Ishikawa (cell line): ENCODE data around the gene ASRGL1.

Experiments used
- CEBPB ChIP-seq: IDR thresholded peaks from 2 replicates; pipeline ENCODE4 v1.6.1; 2012
- CREB1 ChIP-seq: IDR thresholded peaks from 2 replicates; pipeline ENCODE4 v1.6.1; 2012; ENCODE audit warnings: low read depth
- EGR1 ChIP-seq: IDR thresholded peaks from 2 replicates; pipeline ENCODE4 v1.6.1; 2012
- EP300 ChIP-seq: IDR thresholded peaks from 2 replicates; pipeline ENCODE4 v1.6.1; 2012; ENCODE audit warnings: borderline replicate concordance
- FOXM1 ChIP-seq: IDR thresholded peaks from 2 replicates; pipeline ENCODE4 v1.6.1; 2012; ENCODE audit warnings: low read depth, borderline replicate concordance
- NFIC ChIP-seq: IDR thresholded peaks from 2 replicates; pipeline ENCODE4 v1.6.1; 2012
- RAD21 ChIP-seq: IDR thresholded peaks from 2 replicates; pipeline ENCODE4 v1.6.1; 2012; ENCODE audit warnings: low read depth
- TAF1 ChIP-seq: IDR thresholded peaks from 2 replicates; pipeline ENCODE4 v1.6.1; 2012; ENCODE audit warnings: low read depth, mild to moderate bottlenecking
- TCF12 ChIP-seq: IDR thresholded peaks from 2 replicates; pipeline ENCODE4 v1.6.1; 2012; ENCODE audit warnings: low read depth
- TEAD4 ChIP-seq: IDR thresholded peaks from 2 replicates; pipeline ENCODE4 v1.6.1; 2012
- YY1 ChIP-seq: IDR thresholded peaks from 2 replicates; pipeline ENCODE4 v1.6.1; 2012; ENCODE audit warnings: low read depth
- ZBTB7A ChIP-seq: IDR thresholded peaks from 2 replicates; pipeline ENCODE4 v1.6.1; 2012; ENCODE audit warnings: low read depth
- TF ChIP-seq, protein P1 (sequence below): IDR thresholded peaks from 2 replicates; pipeline ENCODE4 v1.6.1; 2012
- TF ChIP-seq, protein P2 (sequence below): IDR thresholded peaks from 2 replicates; pipeline ENCODE4 v1.6.1; 2012; ENCODE audit warnings: low read depth, mild to moderate bottlenecking
- TF ChIP-seq, protein P3 (sequence below): IDR thresholded peaks from 2 replicates; pipeline ENCODE4 v1.6.1; 2012

ASRGL1 gene

DNA sequence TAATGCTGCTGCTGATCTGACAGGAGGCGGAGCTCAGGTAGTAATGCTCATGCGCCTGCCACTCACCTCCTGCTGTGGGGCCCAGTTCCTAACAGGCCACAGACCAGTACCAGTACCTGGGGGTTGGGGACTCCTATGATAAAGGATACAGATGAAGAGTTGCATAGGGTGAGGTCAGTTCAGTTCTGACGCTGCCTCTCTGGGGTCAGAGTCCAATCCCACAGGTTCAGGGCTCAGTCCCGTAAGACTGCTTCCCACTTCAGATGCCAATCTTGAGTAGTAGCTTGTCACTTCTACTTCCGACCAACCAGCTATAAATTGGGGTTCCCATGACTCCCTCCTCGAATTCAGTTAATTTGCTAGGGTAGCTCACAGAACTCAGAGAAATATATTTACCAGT, 8.6 kb downstream of the ASRGL1 start:
- TF ChIP-seq EP300 (no peak), YY1 (no peak), TCF12 (no peak), RAD21 (no peak), TAF1 (no peak), EGR1 (no peak), CREB1 (no peak), CEBPB (no peak), TEAD4 (no peak), FOXM1 (no peak), NFIC (no peak), ZBTB7A (no peak)
- TF ChIP-seq, protein P1, sequence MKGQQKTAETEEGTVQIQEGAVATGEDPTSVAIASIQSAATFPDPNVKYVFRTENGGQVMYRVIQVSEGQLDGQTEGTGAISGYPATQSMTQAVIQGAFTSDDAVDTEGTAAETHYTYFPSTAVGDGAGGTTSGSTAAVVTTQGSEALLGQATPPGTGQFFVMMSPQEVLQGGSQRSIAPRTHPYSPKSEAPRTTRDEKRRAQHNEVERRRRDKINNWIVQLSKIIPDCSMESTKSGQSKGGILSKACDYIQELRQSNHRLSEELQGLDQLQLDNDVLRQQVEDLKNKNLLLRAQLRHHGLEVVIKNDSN, result no peak
- TF ChIP-seq, protein P2, sequence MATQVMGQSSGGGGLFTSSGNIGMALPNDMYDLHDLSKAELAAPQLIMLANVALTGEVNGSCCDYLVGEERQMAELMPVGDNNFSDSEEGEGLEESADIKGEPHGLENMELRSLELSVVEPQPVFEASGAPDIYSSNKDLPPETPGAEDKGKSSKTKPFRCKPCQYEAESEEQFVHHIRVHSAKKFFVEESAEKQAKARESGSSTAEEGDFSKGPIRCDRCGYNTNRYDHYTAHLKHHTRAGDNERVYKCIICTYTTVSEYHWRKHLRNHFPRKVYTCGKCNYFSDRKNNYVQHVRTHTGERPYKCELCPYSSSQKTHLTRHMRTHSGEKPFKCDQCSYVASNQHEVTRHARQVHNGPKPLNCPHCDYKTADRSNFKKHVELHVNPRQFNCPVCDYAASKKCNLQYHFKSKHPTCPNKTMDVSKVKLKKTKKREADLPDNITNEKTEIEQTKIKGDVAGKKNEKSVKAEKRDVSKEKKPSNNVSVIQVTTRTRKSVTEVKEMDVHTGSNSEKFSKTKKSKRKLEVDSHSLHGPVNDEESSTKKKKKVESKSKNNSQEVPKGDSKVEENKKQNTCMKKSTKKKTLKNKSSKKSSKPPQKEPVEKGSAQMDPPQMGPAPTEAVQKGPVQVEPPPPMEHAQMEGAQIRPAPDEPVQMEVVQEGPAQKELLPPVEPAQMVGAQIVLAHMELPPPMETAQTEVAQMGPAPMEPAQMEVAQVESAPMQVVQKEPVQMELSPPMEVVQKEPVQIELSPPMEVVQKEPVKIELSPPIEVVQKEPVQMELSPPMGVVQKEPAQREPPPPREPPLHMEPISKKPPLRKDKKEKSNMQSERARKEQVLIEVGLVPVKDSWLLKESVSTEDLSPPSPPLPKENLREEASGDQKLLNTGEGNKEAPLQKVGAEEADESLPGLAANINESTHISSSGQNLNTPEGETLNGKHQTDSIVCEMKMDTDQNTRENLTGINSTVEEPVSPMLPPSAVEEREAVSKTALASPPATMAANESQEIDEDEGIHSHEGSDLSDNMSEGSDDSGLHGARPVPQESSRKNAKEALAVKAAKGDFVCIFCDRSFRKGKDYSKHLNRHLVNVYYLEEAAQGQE, result no peak
- TF ChIP-seq, protein P3, sequence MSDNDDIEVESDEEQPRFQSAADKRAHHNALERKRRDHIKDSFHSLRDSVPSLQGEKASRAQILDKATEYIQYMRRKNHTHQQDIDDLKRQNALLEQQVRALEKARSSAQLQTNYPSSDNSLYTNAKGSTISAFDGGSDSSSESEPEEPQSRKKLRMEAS, result no peak

DNA sequence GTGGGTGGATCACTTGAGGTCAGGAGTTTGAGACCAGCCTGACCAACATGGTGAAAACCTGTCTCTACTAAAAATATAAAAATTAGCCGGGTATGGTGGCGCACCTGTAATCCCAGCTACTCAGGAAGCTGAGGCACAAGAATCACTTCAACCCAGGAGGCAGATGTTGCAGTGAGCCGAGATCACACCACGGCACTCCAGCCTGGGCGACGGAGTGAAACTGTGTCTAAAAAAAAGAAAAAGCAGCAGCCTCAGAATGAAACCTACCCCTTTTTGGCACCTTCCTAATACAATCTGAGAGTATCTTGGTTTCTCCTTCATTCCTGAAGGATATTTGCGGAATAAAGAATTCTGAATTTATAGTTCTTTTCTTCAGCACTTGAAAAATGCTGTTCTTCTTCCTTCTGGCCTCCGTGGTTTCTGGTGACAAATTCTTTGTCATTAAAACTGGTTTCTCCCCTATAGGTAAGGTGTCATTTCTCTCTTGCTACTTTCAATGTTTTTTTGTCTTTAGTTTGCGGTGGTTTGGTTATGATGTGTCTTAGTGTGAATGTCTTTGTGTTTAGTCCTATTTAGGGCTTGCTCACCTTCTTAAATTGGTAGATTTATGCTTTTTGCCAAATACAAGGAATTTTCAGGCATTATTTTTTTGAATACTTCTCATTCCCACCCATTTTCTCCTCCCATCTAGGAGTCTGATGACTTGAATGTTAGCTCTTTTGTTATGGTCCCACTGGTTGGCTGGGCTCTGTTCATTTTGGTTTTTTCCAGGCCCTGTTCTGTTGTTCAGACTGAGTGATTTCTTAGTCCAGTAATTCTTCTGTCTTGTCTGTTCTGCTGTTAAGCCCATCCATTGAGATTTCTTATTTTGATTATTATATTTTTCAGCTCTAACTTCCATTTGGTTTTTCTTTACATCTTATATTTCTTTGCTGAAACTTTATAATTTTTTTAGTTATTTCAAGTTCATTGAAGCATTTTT, 15.4 kb downstream of the ASRGL1 start:
- TF ChIP-seq, protein P1, result no peak
- TF ChIP-seq EP300, result no peak
- TF ChIP-seq TCF12, result no peak
- TF ChIP-seq, protein P2, result no peak
- TF ChIP-seq TAF1, result no peak
- TF ChIP-seq TEAD4, result no peak
- TF ChIP-seq YY1, result no peak
- TF ChIP-seq ZBTB7A, result no peak
- TF ChIP-seq CEBPB, result no peak

DNA sequence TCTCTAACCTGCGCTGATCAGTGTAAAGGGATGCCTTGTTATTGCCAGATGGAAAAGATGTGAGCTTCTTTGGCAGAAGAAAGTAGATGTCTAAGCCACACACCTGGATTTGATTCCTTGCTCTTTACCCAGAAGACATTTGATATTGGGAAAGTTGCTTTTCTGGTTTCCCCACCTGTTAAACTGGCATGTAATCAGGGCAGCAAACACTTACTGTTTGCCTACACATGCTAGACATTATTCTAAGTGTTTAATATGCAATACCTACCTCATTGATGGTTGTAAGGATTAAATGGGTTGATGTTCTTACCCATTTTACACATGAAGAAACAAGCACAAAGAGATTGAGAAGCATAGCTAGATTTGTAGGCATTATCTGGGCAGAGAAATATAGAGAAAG, 16.6 kb downstream of the ASRGL1 start:
- TF ChIP-seq, protein P2, result no peak
- no peak for TF ChIP-seq ZBTB7A
- no peak for TF ChIP-seq CEBPB
- TF ChIP-seq NFIC, result no peak
- TF ChIP-seq CREB1, result no peak
- TF ChIP-seq RAD21, result no peak
- TF ChIP-seq YY1, result no peak
- TF ChIP-seq, protein P1, result no peak
- TF ChIP-seq TCF12, result no peak
- no peak for TF ChIP-seq TAF1
- no peak for TF ChIP-seq FOXM1
- no peak for TF ChIP-seq EGR1
- TF ChIP-seq, protein P3, result no peak
- TF ChIP-seq TEAD4, result no peak
- no peak for TF ChIP-seq EP300
